ENCODE measurements around the gene JDP2.

The JDP2 gene

DNA sequence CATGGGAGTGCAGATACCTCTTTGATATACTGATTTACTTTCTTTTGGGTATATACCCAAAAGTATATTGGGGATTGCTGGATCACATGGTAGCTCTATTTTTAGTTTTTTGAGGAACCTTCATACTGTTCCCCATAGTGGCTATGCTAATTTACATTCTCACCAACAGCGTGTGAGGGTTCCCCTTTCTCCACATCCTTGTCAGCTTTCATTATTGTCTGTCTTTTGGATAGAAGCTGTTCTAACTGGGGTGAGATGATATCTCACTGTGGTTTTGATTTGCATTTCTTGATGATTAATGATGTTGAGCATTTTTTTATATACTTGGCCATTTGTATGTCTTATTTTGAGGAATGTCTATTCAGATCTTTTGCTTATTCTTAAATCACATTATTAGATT lies 44.1 kb upstream of the JDP2 start:
- DNase-seq (ENCODE audit: extremely low read depth, insufficient read length) = no peak
- Histone ChIP-seq H3K27me3 (replicated peaks; ENCODE audit: control insufficient read depth, insufficient read depth, low read length) (no peaks in the 10 kb centered on the region), H3K4me3 (replicated peaks; ENCODE audit: low read depth, low read length) (no peak overlapping the region), H3K36me3 (ENCODE audit: control insufficient read depth, insufficient read depth, low read length) (no peaks in the 10 kb centered on the region; the same call in 1 of the 2 replicates)
- TF ChIP-seq, protein P1, sequence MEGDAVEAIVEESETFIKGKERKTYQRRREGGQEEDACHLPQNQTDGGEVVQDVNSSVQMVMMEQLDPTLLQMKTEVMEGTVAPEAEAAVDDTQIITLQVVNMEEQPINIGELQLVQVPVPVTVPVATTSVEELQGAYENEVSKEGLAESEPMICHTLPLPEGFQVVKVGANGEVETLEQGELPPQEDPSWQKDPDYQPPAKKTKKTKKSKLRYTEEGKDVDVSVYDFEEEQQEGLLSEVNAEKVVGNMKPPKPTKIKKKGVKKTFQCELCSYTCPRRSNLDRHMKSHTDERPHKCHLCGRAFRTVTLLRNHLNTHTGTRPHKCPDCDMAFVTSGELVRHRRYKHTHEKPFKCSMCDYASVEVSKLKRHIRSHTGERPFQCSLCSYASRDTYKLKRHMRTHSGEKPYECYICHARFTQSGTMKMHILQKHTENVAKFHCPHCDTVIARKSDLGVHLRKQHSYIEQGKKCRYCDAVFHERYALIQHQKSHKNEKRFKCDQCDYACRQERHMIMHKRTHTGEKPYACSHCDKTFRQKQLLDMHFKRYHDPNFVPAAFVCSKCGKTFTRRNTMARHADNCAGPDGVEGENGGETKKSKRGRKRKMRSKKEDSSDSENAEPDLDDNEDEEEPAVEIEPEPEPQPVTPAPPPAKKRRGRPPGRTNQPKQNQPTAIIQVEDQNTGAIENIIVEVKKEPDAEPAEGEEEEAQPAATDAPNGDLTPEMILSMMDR (IDR thresholded peaks at IDR 0.05; ENCODE audit: insufficient read depth, low read length, poor library complexity, severe bottlenecking) = no peak

DNA sequence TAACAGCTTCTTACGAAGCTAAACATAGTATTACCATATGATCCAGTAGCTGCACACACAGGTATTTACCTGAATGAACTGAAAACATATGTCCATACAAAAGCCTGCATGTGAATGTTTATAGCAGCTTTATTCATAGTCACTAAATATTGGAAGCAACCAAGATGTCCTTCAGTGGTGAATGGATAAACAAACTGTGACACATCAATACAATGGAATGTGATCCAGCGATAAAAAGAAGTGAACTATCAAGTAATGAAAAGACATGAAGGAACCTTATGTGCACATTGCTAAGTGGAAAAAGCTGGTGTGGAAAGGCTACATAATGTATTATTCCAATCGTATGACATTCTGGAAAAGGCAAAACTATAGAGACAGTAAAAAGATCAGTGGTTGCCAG lies 38.1 kb upstream of the JDP2 start:
- TF ChIP-seq, protein P1 (IDR thresholded peaks at IDR 0.05; ENCODE audit: insufficient read depth, low read length, poor library complexity, severe bottlenecking) = no peak
- no peak overlapping the region for H3K4me3 ChIP-seq (replicated peaks; ENCODE audit: low read depth, low read length)
- no peaks in the 10 kb centered on the region for H3K36me3 ChIP-seq (ENCODE audit: control insufficient read depth, insufficient read depth, low read length)
- no peak for DNase-seq (ENCODE audit: extremely low read depth, insufficient read length)
- no peaks in the 10 kb centered on the region for H3K27me3 ChIP-seq (replicated peaks; ENCODE audit: control insufficient read depth, insufficient read depth, low read length)

DNA sequence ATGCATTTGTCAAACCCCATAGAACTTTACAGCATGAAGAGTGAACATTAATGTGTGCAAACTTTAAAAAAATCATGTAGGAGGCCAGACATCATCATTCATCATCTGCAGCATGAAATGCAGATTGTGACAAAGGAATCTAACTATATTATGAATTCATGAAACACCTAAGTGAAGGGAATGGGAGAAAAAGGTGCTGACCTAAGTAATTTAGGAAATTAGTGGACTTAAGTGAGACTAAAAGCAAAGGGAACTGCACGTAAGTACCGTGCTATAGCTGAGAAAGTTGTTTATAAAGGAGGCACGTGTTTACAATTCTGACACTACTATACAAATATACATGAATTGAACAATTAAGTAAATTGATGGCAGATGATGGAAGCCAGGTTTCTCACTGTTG lies 37.6 kb upstream of the JDP2 start:
- TF ChIP-seq, protein P1 (IDR thresholded peaks at IDR 0.05; ENCODE audit: insufficient read depth, low read length, poor library complexity, severe bottlenecking) = no peak
- no peak for DNase-seq (ENCODE audit: extremely low read depth, insufficient read length)
- Histone ChIP-seq H3K27me3 (replicated peaks; ENCODE audit: control insufficient read depth, insufficient read depth, low read length) (no peaks in the 10 kb centered on the region), H3K36me3 (ENCODE audit: control insufficient read depth, insufficient read depth, low read length) (no peaks in the 10 kb centered on the region), H3K4me3 (replicated peaks; ENCODE audit: low read depth, low read length) (no peak overlapping the region)

DNA sequence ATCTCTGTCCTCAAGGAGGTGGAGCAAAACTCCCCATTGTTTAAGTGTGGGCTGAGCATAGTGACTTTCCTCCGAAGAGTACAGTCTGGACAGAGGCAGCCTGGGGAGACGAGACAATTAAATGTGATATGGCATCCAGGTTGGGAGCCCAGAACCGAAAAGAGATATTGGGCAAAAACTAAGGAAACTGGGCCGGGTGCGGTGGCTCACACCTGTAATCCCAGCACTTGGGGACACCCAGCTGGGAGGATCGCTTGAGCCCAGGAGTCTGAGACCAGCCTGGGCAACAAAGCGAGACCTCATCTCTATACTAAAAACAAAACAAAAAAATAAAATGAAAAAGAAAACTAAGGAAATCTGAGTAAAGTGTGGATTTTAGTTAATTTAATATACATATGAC lies 35.9 kb upstream of the JDP2 start:
- Histone ChIP-seq H3K36me3 (ENCODE audit: control insufficient read depth, insufficient read depth, low read length) (no peaks in the 10 kb centered on the region), H3K27me3 (replicated peaks; ENCODE audit: control insufficient read depth, insufficient read depth, low read length) (no peaks in the 10 kb centered on the region), H3K4me3 (replicated peaks; ENCODE audit: low read depth, low read length) (no peak overlapping the region)
- TF ChIP-seq, protein P1 (IDR thresholded peaks at IDR 0.05; ENCODE audit: insufficient read depth, low read length, poor library complexity, severe bottlenecking) = no peak
- DNase-seq (ENCODE audit: extremely low read depth, insufficient read length) = no peak

DNA sequence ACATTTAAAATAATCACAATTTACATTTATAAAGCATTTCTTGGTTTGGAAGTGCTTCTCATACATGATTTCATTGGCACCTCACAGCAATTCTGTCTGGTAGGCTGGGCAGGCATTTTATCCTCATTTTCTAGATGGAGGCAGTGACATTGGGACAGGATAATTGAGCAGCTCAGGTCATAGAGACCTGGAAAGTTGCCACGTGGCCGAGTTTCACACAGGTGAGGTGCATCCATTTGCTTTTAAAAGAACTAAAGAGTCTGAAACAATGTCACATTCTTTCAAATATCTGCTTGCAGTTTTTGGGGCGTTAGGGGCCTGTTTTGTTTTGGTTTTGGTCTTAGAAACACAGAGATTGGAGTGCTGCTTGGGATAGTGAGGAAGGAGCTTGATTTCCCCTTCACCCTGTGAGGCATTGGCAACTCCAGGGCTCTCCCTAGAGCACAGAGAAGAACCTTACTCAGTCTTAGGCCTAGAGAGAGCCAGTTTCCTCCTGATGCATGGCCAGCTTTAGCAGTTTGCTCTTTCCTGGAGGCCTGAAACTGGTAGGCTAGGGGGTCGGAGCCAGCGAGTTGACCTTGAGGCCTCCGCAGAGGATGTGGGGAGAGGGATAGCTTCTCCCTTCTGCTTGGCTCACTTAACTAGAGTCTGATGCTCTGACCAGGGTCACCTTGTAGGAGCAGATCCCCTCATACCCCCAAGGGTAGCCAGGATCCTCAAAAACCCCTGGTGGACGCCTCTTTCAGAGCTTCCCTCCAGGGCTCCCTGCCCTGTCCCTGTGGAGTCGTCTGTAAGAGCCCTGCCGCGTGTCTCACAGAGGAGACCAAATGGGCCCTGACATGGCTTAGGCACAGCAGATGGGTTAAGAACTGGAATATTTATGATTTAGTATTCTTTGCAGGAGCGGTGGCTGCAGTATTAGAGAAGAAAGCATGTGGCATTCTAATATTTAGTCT lies 34.9 kb upstream of the JDP2 start:
- DNase-seq (ENCODE audit: extremely low read depth, insufficient read length) = no peak
- Histone ChIP-seq H3K4me3 (replicated peaks; ENCODE audit: low read depth, low read length) (no peak overlapping the region), H3K27me3 (replicated peaks; ENCODE audit: control insufficient read depth, insufficient read depth, low read length) (no peaks in the 10 kb centered on the region), H3K36me3 (ENCODE audit: control insufficient read depth, insufficient read depth, low read length) (no peaks in the 10 kb centered on the region)
- TF ChIP-seq, protein P1 (IDR thresholded peaks at IDR 0.05; ENCODE audit: insufficient read depth, low read length, poor library complexity, severe bottlenecking) = no peak
